ENCODE results near the gene TEX11. TPM values are rescaled to one million over a fixed set of nuclear protein-coding genes. Genes with fewer than 3 reads are reported as not detected.
"Not testable (repeated sequence)": the region's sequence is repeated elsewhere in the genome, so short reads cannot be mapped to it uniquely, and the experiment has no call there.

The TEX11 gene
- total RNA-seq, 4 donors from 2014 or later = not detected

DNA sequence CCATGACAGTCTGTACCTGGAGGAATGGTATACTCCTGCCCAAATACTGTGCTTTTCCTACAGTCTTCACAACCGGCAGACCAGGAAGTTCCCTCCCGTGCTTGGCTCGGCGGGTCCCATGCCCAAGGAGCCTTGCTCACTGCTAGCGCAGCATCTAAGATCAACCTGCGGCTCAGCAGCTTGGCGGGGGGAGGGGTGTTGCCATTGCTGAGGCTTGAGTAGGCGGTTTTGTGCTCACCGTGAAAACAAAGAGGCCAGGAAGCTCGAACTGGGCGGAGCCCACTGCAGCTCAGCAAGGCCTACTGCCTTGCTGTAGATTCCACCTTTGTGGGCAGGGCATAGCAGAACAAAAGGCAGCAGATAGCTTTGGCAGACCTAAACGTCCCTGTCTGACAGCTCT, 152.7 kb downstream of the TEX11 start:
- Histone ChIP-seq H3K27me3 (no peaks in the 10 kb centered on the region), H3K27ac (no peak overlapping the region), H3K4me3 (no peak overlapping the region), H3K36me3 (no peaks in the 10 kb centered on the region), H3K9me3 (no peaks in the 10 kb centered on the region), H3K4me1 (no peaks in the 10 kb centered on the region)
- TF ChIP-seq, protein P1, sequence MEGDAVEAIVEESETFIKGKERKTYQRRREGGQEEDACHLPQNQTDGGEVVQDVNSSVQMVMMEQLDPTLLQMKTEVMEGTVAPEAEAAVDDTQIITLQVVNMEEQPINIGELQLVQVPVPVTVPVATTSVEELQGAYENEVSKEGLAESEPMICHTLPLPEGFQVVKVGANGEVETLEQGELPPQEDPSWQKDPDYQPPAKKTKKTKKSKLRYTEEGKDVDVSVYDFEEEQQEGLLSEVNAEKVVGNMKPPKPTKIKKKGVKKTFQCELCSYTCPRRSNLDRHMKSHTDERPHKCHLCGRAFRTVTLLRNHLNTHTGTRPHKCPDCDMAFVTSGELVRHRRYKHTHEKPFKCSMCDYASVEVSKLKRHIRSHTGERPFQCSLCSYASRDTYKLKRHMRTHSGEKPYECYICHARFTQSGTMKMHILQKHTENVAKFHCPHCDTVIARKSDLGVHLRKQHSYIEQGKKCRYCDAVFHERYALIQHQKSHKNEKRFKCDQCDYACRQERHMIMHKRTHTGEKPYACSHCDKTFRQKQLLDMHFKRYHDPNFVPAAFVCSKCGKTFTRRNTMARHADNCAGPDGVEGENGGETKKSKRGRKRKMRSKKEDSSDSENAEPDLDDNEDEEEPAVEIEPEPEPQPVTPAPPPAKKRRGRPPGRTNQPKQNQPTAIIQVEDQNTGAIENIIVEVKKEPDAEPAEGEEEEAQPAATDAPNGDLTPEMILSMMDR (IDR thresholded peaks at IDR 0.05) = no peak
- no peak for TF ChIP-seq POLR2A (IDR thresholded peaks at IDR 0.05)
- intact Hi-C loops (cut with DNase I) = no loop called here
- 53% methylated on average over 7 of the region's 12 CpGs; no CpG with 5 or more reads in 1 of the 2 donors for WGBS, 2 donors
- DNase-seq = no peak

DNA sequence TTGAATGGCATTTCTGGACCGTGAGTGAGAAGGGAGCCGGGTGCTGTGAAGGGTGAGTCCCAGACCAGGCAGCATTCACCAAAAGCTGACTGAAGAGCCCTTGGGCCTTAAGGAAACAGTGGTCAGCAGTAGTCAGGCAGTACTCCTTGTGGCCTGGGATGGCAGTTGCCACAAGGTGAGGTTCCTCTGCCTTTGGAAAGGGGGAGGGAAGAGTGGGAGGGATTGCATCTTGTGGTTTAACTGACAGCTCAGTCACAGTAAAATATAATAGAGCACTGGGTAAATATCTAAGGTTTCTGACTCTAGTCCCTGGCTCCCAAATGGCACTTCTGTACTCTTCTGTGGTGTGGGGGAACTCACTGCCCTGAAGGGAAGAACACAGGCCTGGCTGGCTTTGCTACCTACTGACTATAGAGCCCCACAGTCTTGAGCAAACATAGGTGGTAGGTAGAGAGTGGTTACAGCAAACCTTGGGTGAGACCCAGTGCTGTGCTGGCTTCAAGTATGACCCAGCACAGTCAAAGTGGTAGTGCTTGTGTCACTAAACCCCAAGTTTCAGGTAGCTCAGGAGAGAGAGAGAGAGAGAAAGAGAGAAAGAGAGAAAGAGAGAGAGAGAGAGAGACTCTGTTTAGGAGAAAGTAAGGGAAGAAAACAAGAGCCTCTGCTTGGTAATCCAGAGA, 154.2 kb downstream of the TEX11 start:
- Histone ChIP-seq H3K27ac (no peak overlapping the region), H3K4me1 (no peaks in the 10 kb centered on the region)
- WGBS, 2 donors = 83% methylated on average over 2 of the region's 2 CpGs; no CpG with 5 or more reads in 1 of the 2 donors

DNA sequence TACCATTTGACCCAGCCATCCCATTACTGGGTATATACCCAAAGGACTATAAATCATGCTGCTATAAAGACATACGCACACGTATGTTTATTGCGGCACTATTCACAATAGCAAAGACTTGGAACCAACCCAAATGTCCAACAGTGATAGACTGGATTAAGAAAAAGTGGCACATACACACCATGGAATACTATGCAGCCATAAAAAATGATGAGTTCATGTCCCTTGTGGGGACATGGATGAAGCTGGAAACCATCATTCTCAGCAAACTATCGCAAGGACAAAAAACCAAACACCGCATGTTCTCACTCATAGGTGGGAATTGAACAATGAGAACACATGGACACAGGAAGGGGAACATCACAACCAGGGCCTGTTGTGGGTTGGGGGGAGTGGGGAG, 174.7 kb downstream of the TEX11 start:
- H3K27ac ChIP-seq; intact Hi-C loops (cut with DNase I); DNase-seq; H3K9me3 ChIP-seq; H3K4me3 ChIP-seq; H3K27me3 ChIP-seq; H3K36me3 ChIP-seq; H3K4me1 ChIP-seq: not testable (repeated sequence)
- 94 to 100% methylated on average over 1 to 2 of the region's 5 CpGs for WGBS, 2 donors

More for the DNA sequence above, 154.2 kb downstream of the TEX11 start:
- intact Hi-C loops (cut with DNase I) = no loop called here
- Histone ChIP-seq H3K9me3 (no peaks in the 10 kb centered on the region), H3K27me3 (no peaks in the 10 kb centered on the region), H3K36me3 (no peaks in the 10 kb centered on the region), H3K4me3 (no peak overlapping the region)
- no peak for DNase-seq
- TF ChIP-seq, protein P1 (IDR thresholded peaks at IDR 0.05) = no peak
- TF ChIP-seq POLR2A (IDR thresholded peaks at IDR 0.05) = no peak

DNA sequence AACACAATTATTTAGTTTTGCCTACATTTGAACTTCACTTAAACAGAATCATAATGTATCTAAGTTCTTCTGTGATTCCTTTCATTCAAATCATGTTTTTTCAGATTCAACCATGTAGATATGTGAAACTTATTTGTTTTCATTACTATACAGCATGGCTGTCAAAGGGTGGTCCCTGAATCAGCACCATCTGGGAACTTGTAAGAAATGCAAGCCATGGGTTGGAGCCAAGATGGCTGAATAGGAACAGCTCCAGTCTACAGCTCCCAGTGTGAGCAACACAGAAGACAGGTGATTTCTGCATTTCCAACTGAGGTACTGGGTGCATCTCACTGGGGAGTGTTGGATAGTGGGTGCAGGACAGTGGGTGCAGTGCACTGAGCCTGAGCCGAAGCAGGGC, 180.6 kb downstream of the TEX11 start:
- H3K4me3 ChIP-seq; H3K36me3 ChIP-seq; DNase-seq; H3K27me3 ChIP-seq; H3K27ac ChIP-seq; H3K4me1 ChIP-seq; intact Hi-C loops (cut with DNase I); H3K9me3 ChIP-seq: not testable (repeated sequence)
- WGBS, 2 donors = 89% methylated on average over 1 of the region's 1 CpG; no CpG with 5 or more reads in 1 of the 2 donors

DNA sequence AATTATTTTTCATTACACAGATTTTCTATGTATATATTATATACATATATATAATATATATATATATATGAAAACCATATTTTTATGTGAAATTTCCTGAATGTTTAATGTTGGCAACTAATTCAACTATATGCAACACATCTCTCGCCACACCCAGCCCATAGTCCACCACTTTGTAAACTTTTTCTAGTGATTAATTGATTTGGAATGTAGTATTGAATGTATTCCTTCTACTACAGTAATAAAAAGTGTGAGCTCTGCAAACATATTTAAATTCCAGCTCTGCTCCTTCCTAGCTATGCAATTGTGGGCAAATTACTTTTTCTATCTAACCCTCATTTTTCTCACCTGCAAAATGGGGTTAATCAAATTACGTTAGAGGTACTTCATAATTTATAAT, 187.8 kb downstream of the TEX11 start:
- intact Hi-C loops (cut with DNase I) = no loop called here
- no peaks in the 10 kb centered on the region for H3K36me3 ChIP-seq
- H3K4me1 ChIP-seq = no peaks in the 10 kb centered on the region
- H3K9me3 ChIP-seq = no peaks in the 10 kb centered on the region
- H3K4me3 ChIP-seq = no peak overlapping the region
- 44 to 65% methylated on average over 2 of the region's 2 CpGs for WGBS, 2 donors
- no peaks in the 10 kb centered on the region for H3K27me3 ChIP-seq
- DNase-seq = no peak
- TF ChIP-seq, protein P1 (IDR thresholded peaks at IDR 0.05) = no peak
- TF ChIP-seq POLR2A (IDR thresholded peaks at IDR 0.05) = no peak
- H3K27ac ChIP-seq = no peak overlapping the region

DNA sequence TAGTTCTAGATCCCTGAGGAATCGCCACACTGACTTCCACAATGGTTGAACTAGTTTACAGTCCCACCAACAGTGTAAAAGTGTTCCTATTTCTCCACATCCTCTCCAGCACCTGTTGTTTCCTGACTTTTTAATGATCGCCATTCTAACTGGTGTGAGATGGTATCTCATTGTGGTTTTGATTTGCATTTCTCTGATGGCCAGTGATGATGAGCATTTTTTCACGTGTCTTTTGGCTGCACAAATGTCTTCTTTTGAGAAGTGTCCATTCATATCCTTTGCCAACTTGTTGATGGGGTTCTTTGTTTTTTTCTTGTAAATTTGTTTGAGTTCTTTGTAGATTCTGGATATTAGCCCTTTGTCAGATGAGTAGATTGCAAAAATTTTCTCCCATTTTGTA, 197.2 kb downstream of the TEX11 start:
- H3K4me3 ChIP-seq; H3K27me3 ChIP-seq; DNase-seq; H3K27ac ChIP-seq; H3K4me1 ChIP-seq; H3K9me3 ChIP-seq; H3K36me3 ChIP-seq; intact Hi-C loops (cut with DNase I): not testable (repeated sequence)
- WGBS, 2 donors = 13 to 29% methylated on average over 1 of the region's 3 CpGs

All from esophagus squamous epithelium (tissue), 5 donors.